Ureter (tissue), 1 donor: ENCODE results near the gene NADK2. TPM values are rescaled to one million over a fixed set of nuclear protein-coding genes. Genes with fewer than 3 reads are reported as not detected.
"Not testable (repeated sequence)": the region's sequence is repeated elsewhere in the genome, so short reads cannot be mapped to it uniquely, and the experiment has no call there.

Source experiments
- DNase-seq: peaks from one replicate; pipeline ENCODE4 v3.0.0-alpha.2; 2020; ENCODE audit warnings: low spot score
- total RNA-seq: library from RNA; stranded (reverse); gene quantifications from one replicate; pipeline ENCODE4 v1.2.4, GENCODE V29; 2023
- donor health status: DM: yes; HTN: yes; CAD: no.

NADK2 gene, protein sequence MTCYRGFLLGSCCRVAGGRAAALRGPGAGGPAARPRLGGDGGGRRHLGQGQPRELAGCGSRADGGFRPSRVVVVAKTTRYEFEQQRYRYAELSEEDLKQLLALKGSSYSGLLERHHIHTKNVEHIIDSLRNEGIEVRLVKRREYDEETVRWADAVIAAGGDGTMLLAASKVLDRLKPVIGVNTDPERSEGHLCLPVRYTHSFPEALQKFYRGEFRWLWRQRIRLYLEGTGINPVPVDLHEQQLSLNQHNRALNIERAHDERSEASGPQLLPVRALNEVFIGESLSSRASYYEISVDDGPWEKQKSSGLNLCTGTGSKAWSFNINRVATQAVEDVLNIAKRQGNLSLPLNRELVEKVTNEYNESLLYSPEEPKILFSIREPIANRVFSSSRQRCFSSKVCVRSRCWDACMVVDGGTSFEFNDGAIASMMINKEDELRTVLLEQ
- 36.8 TPM for total RNA-seq

DNA sequence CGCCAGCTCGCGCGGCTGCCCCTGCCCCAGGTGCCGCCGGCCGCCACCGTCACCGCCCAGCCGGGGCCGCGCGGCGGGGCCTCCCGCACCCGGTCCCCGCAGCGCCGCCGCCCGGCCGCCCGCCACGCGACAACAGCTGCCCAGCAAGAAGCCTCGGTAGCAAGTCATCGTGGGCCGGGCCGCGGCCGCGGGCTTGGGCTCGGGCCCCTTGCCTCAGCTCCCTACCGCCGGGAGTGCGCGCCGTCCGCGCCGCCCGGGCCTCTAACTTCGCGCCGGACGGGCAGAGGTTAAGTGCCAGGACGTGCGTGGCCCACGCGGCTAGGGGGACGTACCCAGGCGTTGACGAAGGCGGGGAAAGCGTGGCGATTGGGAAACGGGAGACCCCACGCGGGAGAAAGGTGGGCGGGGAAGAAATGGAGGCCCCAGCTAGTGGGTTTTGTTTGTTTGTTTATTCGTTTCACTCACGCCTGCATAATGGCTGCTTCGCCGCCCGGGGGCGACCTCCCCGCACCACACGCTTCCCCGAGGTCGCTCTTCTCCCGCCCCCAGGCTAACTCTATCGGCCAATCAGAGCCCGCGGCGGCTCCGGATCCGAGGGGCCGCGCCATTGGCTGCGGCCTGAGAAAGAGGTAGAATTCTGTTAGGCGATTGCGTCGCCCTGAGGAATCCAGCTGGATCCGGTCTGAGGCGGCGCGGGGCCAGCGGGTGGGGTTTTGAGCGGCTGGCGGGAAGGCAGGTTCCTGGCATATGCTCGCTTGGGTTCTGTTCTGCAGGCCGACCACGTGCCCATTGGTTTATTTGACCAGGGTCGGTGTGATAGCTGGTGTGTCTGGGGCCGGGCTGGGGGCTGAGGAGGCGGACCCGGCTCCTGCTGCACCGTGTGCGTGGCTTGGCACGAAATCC is at the start of gene NADK2:
Gene NADK2, minus strand, starts transcription at position 295 of the 903 bp plus-strand sequence. Its CDS starts 127 bp downstream, at position 168.
- peak; percentile 97 for DNase-seq

DNA sequence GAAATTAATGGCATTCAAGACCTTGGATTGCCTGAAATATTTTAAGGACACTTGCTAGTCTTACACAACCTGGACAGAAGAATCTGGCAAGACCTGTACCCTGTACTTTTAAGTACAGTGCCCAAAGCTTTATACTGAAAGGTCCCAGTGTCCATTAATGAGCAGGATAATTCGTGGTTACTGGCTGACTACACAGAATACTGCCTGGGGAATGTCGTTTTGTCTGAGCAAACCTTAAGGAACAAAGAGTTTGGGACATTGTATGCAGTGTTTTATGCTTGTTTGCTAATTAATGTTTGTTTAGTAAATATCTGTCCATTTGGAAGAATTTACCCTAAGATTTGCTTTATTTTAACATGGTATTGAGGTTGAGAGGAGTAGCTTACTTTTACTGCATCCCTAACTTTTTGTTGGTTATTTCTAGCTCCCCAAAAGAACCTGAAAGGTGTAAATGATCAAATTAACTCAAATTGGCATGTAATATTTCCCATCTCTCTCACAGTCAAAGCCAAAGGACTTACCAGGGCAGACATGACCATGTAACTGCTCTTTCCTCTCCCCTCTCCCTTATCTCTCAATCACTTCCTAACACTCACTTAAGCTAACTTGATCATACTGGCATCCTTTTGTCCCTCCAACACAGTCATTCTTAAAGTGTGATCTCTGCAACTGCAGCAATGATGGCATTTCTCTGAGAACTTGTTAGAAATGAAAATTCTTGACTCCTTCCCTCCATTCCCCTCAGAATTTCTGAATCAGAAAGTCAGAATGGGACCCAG is 44.3 kb upstream of the NADK2 start:
- DNase-seq = no peak

DNA sequence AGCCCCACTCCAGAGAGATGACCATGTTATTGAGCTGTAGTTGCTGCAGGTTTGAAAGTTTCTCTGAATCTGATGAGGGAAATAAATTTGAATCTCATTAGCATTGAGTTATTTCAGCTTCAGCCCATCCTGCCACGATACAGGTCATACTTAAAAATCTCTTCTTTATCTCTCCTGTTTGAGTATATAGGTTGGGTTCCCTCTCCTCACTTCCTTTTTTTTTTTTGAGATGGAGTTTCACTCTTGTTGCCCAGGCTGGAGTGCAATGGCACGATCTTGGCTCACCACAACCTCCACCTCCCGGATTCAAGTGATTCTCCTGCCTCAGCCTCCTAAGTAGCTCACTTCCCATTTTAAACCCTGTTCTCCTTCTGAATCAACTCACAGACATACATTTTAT is 42.0 kb upstream of the NADK2 start:
- DNase-seq = not testable (repeated sequence)

DNA sequence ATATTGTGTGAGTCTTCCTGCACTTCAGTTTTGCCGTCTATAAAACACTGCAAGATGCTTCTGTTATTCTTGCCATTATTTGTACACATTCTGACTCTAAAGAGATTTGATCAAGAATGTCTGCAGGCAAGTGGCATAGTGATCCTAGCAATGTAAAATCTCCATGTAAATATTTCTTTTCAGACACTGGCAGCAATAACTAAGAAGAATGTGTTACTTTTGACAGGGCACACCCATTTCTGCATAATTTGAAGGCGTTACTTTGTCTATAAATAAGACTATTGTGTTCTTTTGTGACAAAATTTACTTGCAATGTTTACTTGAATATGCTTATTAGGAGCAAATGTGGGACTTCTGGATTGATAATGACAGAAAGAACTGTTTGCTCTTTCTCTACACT is 39.9 kb upstream of the NADK2 start:
- DNase-seq = no peak

DNA sequence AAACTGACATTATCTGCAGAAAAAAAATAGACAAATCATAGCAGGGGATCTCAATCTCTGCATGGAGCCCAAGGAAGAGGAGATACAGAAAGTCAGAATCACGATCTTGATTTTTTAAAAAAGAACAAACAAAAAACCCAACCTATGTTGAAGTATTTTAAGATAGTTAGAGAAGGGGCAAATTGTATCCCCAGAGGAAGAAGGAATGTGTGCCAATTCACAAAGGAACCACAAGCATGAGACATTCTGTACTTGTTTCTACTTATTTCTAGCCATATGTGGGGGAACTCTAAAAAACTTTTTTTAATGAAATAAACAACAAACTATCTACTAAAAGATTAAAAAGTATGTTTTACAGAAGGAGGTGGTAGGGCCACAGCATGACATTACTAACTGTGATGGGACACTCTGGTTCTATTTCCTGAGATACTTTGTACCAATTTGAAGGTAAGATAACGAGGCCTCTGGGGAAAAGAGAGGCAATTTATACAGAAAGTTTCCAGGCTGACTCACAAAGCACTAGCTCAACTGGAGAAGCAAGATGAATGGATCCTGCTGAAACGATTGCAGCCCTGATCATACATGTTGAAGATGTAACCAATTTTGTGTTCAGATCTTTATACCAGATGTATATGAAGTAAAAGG is 37.5 kb upstream of the NADK2 start:
- no peak for DNase-seq

DNA sequence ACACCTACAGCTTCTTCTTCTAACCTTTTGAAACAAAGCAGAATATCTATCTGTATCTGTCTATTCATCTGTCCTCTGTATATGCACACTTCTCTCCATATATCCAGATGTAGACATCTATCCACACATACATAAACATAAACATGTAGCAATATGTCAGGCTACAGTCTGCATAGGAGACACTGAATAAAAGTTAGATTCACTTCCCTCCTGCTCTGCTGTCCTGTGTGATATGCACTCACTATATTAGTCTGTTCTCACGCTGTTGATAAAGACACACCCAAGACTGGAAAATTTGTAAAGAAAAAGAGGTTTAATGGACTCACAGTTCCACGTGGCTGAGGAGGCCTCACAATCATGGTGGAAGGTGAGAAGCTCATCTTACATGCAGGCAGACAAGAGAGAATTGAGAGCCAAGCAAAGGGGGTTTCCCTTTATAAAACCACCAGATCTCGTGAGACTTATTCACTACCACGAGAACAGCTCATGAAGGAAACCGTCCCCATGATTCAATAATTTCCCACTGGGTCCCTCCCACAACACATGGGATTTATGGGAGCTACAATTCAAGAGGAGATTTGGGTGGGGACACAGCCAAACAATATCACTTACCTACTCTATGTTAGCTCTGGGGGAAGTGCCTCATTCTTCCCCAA is 35.9 kb upstream of the NADK2 start:
- DNase-seq = no peak

DNA sequence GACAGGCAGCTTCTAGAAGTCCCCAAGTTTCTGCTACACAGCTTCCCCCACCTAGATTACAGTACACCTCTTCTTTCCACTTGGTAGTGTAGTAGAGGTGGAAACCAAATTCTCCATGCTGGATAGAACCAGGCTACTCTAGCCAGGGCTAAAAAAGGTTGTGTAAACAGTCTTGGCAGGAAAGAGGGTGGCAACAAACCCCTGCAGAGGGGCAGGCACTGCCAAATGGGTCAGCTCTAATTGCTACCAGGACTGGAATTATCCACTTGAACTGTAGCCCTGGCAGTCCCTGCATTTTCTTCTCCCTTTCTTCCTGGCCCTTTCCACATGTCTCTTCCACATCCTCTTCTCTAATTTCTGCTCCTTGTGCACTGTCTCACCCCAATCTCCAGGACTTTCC is 35.1 kb upstream of the NADK2 start:
- DNase-seq = no peak

DNA sequence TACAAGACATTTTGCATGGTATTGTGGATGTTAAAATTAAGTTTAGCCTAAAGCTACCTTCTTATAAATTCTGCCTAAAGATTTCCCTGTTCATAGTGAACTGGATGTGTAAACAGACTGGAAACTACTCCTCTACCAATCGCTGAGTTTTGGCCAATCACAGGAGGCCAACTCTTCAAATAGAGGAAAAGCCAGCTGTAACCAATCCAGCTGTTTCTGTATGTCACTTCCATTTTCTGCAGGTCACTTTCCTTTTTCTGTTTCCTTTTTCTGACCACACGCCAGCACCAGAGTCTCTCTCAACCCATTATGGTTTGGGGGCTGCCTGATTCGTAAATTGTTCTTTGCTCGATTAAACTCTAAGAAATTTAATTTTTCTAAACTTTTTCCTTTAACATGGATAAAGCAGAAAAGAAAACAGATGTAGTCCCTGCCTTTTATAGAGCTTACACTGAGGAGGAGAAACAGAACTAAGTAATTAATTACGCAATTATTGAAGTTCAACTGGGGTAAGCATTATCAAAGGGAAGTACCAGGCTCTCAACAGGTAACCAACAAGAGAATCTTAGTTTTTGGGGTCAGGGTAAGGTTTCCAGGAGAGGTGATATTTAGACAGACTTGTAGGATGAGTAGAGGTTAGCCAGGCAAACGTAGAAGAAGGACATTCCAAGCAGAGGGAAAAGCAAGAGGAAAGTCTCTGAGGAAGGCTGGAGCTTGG is 32.2 kb upstream of the NADK2 start:
- no peak for DNase-seq

DNA sequence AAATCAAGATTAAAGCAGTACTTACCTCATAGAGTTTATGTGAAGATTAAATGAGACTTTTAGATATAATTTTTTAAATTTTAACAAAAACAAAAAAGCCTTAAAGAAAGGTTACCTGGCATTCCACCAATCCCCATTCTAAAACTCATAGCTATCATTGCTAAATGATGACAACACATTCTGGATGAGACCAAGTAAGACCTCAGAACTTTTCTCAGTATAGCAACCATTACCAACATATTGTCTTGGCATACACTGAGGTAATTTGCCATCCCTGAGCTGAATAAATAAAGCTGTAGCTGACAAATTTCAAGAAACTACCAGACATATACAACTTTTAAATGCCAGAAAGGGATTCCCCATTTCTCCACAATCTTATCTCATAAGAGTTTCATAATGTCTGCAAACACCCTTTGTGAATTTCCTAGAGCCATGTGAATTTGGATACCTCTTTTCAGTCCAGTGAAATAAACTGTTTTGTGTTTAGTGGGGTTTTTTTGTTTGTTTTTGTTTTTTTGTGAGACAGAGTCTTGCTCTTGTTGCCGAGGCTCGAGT is 30.5 kb upstream of the NADK2 start:
- no peak for DNase-seq

DNA sequence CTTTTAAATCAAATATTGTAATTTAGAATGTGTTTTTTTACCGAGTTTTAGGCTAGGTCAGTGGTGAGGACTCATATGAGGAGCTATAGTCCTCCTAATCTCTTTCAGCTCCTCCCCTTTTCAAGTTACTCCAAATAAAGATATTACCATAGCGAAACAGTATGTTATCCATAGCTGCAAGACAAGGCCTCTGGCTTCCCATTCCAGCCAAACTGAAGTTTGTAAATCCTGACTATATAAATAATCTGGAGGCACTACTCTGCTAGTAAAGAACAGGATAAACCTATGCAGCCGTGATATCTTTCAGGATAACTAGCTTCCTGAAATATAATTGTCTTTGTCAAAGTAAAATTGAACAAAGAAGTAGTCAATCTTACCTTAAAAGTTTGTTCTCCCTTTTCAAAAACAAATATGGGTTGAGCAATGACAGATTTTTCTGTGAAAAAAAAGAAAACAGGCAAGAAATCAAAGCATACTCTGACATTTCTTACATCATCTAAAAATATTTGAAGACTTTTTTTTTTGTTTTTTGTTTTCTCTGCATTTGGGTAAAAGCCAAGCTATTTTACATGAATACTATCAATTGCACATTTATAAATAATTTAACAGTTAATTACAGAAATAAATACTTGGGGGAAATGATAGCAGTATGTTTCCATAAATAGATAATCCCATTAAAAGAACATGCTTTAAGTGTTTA is 29.3 kb upstream of the NADK2 start:
- DNase-seq = no peak

DNA sequence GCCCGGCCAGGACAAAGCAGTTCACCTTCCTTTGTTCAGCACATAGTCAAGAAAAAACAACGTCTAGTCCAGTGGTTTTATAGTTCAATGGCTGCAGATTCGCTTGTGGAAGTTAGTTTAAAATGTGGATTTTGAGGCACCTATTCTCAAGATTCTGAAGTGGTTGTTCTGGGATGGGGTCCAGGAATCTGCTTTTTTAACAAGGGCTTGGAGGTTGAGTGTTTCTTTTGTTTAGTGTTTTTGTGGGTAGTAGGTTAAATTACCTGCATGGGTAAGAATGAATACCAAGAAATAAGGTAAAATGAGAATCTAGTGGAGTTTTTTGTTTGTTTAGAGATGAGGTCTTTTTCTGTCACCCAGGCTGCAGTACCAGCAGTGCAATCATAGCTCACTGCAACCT is 28.4 kb upstream of the NADK2 start:
- no peak for DNase-seq

DNA sequence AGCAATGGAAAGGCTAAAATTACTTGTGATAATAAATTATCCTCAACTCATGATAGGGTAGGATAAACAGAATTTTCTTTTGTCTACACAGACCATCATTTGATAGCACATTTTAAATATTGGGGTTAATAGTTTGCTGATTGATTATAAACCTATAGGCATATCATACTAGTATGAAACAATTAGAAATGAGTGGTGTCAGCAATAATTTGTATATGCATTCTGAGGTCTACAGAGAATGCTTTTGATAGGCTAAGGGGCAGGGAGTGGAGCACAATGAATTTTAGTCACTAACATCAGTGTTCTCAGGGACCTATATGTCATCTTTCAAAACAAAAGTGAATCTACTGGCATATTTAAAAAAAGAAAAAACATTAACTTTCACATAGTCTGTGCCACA is 27.8 kb upstream of the NADK2 start:
- no peak for DNase-seq

DNA sequence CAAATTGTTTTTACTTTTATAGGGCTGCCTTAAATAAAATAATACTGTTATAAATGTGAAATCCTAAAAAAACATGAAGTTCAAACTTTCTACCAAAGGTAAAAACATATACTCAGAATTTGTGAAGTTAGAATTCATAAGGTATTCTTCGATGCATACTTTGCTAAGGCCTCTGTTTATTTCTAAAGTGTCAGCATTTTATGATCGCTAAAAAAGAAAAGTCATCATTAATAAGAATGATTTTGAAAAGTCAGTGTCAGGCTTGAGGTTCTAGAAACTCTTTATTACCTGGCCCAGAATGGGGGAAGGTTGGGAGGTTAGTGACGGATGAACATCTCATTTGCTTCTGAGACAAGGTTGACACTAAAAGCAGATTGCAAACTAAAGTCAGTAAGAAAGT is 26.2 kb upstream of the NADK2 start:
- no peak for DNase-seq

DNA sequence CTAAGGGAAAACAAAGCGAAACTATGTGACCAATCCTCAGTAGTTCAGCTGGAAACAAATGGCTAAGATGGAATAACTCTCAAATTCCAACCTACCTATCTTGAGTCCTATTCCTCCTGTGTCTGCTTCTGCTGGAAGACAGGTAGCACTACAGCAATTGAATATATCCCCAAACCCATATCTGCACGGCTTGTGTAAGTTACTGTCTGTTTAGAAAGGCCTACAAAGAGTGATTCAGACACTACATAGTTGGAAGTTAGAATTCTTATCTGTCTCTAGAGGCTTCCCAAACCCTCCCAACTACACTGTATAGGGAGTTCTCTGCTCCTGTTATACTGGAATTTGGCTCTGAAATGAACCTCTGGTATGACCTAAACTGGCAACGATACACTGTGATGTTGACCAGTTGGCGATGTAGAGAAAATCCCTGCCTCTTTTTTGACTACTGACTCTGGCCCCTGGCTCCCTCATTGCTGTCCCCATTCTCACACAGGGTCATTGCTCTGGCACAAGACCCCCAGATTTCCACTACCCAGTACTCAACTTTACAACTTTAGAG is 22.6 kb upstream of the NADK2 start:
- DNase-seq = no peak

DNA sequence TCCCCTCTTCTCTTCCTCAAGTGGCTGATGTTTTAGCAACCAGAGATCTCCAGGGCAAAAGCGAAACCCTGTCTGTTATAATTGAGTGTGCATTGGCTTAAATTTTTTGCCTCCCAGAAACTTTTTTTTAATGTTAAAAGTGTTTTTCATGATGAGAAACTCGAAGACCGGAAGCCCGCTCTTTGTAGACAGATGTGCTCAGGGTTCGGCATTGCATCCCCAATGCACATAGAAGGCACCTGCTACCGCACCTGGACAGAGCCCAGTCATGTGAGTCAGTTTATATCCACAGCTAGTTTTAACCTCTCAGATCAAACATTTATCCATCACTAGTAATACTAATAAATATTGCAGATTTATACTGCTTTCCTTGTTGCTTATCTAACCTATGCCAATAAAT is 19.5 kb upstream of the NADK2 start:
- no peak for DNase-seq

DNA sequence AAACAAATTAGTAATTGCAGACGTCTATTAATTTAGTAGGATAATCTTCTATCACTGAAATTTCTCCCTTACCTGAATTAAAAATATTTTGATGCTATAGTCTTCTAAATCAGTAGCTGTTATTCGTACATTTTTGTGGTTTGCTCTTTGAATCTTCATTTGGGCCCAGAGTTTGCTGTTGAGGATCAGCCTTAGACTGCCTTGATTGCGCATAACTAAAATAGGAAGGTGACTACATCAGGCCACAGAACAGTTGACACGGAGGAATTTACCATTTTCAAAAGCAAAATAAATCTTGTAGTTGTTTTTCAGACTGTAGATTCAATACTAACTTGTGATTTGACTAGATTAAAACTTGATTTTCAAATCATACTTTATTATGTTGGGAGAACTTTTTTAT is 11.8 kb upstream of the NADK2 start:
- no peak for DNase-seq

DNA sequence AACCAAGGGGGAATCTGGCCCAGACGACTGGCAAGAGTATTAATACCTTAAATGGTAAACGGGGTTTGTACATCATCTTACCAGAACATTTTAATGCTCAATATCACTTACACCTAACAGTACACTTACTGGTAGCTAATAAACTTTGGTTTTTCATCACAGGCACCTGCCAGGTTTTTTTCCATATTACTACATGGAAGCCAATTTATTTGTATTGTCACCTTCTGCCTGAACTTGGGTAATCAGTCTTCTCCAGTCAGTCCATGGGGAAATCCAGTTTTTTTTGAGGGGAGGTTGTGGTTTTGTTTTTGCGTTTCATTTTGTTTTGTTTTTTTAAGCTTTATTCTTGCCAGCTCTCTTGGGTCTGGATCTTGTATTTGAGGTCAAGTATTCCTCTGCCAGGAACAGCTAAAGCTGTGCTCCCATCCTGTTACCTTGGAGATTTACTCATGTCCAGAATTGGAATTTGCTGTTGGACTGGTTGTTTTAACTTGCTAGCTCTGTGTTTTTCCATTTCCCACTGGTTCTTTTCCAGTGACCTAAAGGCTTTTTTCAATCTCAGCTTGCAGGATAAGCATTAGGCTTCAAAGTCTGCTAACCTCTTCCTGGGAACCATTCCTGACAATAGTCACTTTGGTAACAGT is 11.1 kb upstream of the NADK2 start:
- no peak for DNase-seq

DNA sequence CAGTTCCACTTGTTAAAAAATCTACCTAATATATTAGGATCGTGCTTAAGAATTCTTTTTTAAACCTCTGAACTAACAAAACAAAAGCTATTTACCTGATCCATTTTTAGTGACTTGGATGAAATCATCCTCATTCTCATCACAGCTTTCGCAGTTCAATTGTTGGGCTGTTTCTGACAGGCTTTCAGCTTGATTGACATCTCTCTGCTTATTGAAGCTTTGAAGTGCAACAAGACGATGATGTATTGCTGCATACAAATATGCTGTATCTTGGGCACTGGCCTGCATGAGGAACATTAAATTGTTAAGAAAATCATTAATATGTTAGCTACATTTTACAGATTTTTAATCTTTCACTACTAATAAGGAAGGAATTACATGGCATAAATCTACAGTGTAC is 9.5 kb upstream of the NADK2 start:
- DNase-seq = no peak

DNA sequence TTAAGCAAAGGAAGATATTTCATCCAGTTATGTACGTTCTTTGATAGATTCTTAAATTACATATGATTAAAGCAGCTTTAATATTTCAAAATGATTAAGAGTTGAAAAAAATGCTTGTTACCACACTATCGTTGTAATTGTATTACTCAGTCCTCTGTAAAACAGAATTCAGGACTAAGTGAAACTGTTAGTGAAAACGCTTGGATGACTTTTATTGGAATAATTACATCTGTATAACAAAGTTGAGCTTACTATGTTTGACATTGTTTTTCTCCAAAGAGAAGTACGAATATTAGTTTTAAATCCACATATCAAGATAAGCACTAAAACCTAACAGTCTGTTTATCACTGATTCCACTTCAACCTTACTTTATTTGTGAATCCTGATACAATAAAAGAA is 8.7 kb upstream of the NADK2 start:
- DNase-seq = no peak
